Measurements from ENCODE around the gene SUGCT.
"Not testable (repeated sequence)": the region's sequence is repeated elsewhere in the genome, so short reads cannot be mapped to it uniquely, and the experiment has no call there.

Gene SUGCT

DNA sequence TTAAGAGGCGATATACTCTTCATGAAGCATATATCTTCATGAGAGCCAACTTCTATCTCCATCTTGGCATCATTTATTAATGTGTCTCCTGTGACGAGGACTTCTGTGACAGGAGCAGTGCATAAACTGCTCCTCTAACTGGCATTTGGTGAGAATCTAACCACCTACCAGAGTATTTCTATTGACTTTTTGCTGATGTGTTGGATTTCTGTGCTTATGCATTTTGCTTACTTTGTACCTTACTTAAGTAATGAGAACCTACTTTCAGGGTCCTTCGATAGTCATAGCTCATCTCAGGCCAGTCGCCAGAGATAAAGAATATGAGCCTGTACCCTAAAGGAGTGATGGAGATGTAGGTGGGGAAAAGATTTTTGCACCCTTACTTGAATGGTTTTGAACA is 265.7 kb downstream of the SUGCT start:
- no peak for DNase-seq (ENCODE audit: low read depth)
- in situ Hi-C loops (cut with HindIII; ENCODE audit: low sequenced_read_pairs): no loop called here

DNA sequence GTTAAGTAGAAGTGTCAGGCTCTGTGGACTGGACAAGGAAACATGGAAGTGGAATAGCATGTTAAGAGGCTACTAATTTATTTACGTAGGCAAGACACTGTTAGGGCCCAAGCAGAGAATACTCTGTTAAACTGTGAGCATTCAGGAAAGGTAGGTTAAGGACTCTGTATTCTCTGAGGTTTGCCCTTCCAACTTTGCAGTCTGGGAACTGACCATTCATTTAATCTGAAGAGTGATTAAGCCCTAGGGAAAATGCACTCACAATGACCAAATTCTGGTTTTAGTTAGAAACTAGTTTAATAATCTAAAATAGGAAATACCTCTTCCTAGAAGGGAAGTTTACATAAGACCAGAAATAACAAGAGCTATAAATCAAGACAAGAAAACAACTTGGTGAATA is 266.6 kb downstream of the SUGCT start:
- no peak for DNase-seq (ENCODE audit: low read depth)
- in situ Hi-C loops (cut with HindIII; ENCODE audit: low sequenced_read_pairs): no loop called here

More for the DNA sequence above, 265.7 kb downstream of the SUGCT start:
- no peak overlapping the region for H3K4me3 ChIP-seq (ENCODE audit: low read depth, low read length)
- TF ChIP-seq, protein P1, sequence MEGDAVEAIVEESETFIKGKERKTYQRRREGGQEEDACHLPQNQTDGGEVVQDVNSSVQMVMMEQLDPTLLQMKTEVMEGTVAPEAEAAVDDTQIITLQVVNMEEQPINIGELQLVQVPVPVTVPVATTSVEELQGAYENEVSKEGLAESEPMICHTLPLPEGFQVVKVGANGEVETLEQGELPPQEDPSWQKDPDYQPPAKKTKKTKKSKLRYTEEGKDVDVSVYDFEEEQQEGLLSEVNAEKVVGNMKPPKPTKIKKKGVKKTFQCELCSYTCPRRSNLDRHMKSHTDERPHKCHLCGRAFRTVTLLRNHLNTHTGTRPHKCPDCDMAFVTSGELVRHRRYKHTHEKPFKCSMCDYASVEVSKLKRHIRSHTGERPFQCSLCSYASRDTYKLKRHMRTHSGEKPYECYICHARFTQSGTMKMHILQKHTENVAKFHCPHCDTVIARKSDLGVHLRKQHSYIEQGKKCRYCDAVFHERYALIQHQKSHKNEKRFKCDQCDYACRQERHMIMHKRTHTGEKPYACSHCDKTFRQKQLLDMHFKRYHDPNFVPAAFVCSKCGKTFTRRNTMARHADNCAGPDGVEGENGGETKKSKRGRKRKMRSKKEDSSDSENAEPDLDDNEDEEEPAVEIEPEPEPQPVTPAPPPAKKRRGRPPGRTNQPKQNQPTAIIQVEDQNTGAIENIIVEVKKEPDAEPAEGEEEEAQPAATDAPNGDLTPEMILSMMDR (IDR thresholded peaks at IDR 0.05; ENCODE audit: low read depth, low read length, missing control alignments): no peak

DNA sequence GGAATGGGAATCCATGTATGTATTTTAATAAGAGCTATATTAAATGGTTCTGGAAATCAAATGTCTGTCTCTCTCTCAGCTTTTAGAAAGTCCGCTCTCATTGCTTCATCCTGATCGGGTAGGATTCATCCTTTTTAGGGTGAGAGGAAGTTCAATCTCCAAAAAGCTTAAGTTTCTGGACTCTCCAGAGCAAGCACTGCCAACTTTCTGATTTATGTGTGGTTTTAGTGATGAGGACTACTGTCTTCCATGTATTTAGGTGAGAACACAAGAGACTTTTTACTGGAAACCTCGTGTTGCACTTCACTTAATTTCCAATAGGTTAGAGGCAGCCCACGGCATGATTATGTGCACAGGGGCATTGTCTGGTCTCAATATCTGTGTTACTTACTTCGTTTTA is 267.9 kb downstream of the SUGCT start:
- no peak overlapping the region for H3K4me3 ChIP-seq (ENCODE audit: low read depth, low read length)
- no peak for DNase-seq (ENCODE audit: low read depth)
- in situ Hi-C loops (cut with HindIII; ENCODE audit: low sequenced_read_pairs): no loop called here
- TF ChIP-seq, protein P1 (IDR thresholded peaks at IDR 0.05; ENCODE audit: low read depth, low read length, missing control alignments): no peak

More for the DNA sequence above, 266.6 kb downstream of the SUGCT start:
- TF ChIP-seq, protein P1 (IDR thresholded peaks at IDR 0.05; ENCODE audit: low read depth, low read length, missing control alignments): no peak
- H3K4me3 ChIP-seq (ENCODE audit: low read depth, low read length): no peak overlapping the region

DNA sequence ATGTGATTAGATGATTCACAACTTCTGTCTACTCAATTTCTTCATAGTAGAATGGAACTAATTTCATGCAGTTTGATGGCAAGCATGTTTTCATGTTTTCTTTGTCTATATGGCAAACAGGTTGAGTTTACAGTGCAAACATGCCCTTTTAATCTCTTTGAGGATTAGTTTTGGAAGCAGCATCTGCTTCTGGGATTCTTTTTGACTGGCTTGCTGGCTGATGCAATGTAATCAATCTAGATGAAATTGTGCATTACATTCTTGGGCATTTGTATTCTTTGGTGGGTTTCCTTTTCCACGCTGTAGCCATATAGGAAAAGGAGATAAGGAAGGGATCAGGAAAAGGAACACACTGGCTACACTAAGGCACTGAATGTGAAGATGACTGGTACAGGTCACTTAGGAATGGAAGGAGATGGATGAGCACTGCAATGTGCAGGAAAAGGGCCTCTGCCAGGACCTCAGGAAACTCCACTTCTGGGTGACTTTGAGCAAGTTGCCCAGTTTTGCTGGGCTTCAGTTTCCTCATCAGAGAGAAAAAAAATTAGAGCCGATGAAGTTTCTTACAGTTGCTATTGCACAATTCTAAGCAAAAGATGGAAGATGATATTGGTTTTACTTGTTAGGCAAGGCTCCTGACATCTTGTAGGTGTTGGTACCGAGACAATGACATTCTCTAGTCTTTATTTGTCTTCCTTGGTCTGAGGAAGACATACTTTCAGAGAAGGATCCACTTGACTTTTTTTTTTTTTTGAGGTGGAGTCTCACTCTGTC is 269.1 kb downstream of the SUGCT start:
- H3K4me3 ChIP-seq (ENCODE audit: low read depth, low read length): no peak overlapping the region
- TF ChIP-seq, protein P1 (IDR thresholded peaks at IDR 0.05; ENCODE audit: low read depth, low read length, missing control alignments): no peak
- no peak for DNase-seq (ENCODE audit: low read depth)
- in situ Hi-C loops (cut with HindIII; ENCODE audit: low sequenced_read_pairs): no loop called here

DNA sequence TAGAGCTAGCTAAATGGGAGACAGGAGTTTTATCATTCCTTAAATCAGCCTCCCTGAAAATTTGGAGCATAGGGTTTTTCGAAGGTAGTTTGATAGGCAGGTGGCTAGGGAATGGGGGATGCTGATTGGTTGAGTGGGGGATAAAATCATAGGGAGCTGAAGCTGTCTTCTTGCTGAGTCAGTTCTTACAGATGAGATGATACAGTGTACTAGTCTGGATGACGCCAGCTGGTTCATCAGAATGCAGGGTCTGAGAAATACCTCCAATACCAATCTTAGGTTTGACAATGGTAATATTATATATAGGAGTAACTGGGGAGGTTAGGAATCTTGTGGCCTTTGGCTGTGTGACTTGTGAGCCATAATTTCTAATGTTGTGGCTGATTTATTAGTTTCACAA is 271.2 kb downstream of the SUGCT start:
- in situ Hi-C loops (cut with HindIII; ENCODE audit: low sequenced_read_pairs): no loop called here
- no peak overlapping the region for H3K4me3 ChIP-seq (ENCODE audit: low read depth, low read length)
- TF ChIP-seq, protein P1 (IDR thresholded peaks at IDR 0.05; ENCODE audit: low read depth, low read length, missing control alignments): no peak
- no peak for DNase-seq (ENCODE audit: low read depth)

DNA sequence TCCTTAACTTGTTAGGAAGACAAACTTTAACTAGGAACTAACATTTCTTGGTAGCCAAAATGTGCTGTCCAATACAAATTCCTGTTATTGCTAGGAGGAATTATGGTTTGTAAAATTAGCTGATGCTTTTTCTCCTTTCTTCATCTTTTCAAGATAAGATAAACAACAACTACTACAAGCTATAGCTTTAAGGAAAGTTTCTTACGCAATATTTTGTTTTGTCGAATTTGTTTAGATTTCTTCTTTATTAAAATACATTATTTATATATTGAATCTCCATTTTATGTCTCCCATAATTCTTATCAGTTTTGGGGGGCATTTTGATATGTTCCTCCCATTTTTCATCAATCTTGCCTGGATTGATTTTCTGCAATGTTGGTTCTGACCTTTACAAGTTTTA is 277.5 kb downstream of the SUGCT start:
- no peak overlapping the region for H3K4me3 ChIP-seq (ENCODE audit: low read depth, low read length)
- no peak for DNase-seq (ENCODE audit: low read depth)
- in situ Hi-C loops (cut with HindIII; ENCODE audit: low sequenced_read_pairs): no loop called here
- TF ChIP-seq, protein P1 (IDR thresholded peaks at IDR 0.05; ENCODE audit: low read depth, low read length, missing control alignments): no peak

DNA sequence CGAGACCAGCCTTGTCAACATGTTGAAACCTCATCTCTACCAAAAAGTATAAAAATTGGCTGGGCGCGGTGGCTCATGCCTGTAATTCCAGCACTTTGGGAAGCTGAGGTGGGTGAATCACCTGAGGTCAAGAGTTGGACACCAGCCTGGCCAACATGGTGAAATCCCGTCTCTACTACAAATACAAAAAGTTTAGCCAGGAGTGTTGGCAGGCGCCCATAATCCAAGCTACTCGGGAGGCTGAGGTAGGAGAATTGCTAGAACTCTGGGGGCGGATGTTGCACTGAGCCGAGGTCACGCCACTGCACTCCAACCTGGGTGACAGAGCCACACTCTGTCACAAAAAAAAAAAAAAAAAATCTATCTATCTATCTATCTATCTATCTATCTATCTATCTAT is 279.9 kb downstream of the SUGCT start:
- DNase-seq (ENCODE audit: low read depth); H3K4me3 ChIP-seq (ENCODE audit: low read depth, low read length); in situ Hi-C loops (cut with HindIII; ENCODE audit: low sequenced_read_pairs): not testable (repeated sequence)

Data from astrocyte of the cerebellum (primary cell).